Endothelial cell of umbilical vein (primary cell): ENCODE data around the gene HUNK.

ENCODE experiments used
- GATA2 ChIP-seq: IDR thresholded peaks from 2 replicates; pipeline ENCODE4 v1.7.0; 2011; ENCODE audit warnings: low read depth, mild to moderate bottlenecking, moderate library complexity, mixed read lengths, low read length; ENCODE audit not compliant: insufficient read length, insufficient read depth
- MYC ChIP-seq: IDR thresholded peaks from one replicate; pipeline ENCODE4 v1.6.1; 2011; ENCODE audit warnings: mild to moderate bottlenecking, low read depth, low read length
- POLR2A ChIP-seq: IDR thresholded peaks from 2 replicates; pipeline ENCODE4 v1.6.1; 2012; ENCODE audit warnings: low read depth, mild to moderate bottlenecking, control low read depth, low read length
- TF ChIP-seq, protein P1 (sequence below), 2 donors: IDR thresholded peaks; 1 replicate in 1 of 2; 2 replicates in 1 of 2; pipeline ENCODE4 v1.5.1; 2011; ENCODE audit warnings: low read length in 2 of 2, mild to moderate bottlenecking in 2 of 2, moderate library complexity in 2 of 2, control low read depth in 1 of 2, inconsistent platforms in 1 of 2, low read depth in 1 of 2; ENCODE audit not compliant: insufficient read depth in 1 of 2; ENCODE audit errors: extremely low read depth in 1 of 2

DNA sequence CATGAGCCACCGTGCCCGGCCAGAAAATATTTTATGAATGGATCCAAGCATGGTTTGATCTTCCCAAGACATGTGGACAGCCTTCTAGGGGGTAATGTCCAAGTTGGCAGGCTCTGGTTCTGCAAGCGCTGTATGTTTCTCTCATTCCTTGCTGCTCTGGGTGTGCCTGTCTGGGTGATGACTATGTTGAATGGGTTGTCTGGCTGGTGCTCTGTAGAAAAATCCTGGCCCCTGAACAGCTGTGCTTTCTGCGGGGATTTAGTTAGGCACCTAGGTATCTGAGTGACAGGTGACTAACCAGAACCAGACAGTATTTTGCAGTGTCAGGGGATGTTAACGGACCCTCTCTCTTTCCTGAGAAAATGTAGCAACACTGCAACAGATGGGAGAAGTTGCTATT lies 14.1 kb downstream of the HUNK start:
- no peak for TF ChIP-seq GATA2
- no peak for TF ChIP-seq POLR2A
- TF ChIP-seq, protein P1, sequence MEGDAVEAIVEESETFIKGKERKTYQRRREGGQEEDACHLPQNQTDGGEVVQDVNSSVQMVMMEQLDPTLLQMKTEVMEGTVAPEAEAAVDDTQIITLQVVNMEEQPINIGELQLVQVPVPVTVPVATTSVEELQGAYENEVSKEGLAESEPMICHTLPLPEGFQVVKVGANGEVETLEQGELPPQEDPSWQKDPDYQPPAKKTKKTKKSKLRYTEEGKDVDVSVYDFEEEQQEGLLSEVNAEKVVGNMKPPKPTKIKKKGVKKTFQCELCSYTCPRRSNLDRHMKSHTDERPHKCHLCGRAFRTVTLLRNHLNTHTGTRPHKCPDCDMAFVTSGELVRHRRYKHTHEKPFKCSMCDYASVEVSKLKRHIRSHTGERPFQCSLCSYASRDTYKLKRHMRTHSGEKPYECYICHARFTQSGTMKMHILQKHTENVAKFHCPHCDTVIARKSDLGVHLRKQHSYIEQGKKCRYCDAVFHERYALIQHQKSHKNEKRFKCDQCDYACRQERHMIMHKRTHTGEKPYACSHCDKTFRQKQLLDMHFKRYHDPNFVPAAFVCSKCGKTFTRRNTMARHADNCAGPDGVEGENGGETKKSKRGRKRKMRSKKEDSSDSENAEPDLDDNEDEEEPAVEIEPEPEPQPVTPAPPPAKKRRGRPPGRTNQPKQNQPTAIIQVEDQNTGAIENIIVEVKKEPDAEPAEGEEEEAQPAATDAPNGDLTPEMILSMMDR (IDR thresholded peaks at IDR 0.05; ENCODE audit: extremely low read depth in 1 of 2, insufficient read depth in 1 of 2, low read depth in 1 of 2, low read length in 2 of 2): no peak
- no peak for TF ChIP-seq MYC
